NT2/D1 (cell line): Measurements from ENCODE around the gene HRH3.

Experiments used
- SUZ12 ChIP-seq: IDR thresholded peaks from 2 replicates; pipeline ENCODE4 v1.6.1; 2011; ENCODE audit not compliant: insufficient read length, insufficient read depth; ENCODE audit errors: extremely low read depth
- YY1 ChIP-seq: IDR thresholded peaks from 2 replicates; pipeline ENCODE4 v1.6.1; 2011; ENCODE audit not compliant: insufficient read length, insufficient read depth
- ZNF274 ChIP-seq: IDR thresholded peaks from 2 replicates; pipeline ENCODE4 v1.6.1; 2011; ENCODE audit warnings: mild to moderate bottlenecking, low read depth, low read length

DNA sequence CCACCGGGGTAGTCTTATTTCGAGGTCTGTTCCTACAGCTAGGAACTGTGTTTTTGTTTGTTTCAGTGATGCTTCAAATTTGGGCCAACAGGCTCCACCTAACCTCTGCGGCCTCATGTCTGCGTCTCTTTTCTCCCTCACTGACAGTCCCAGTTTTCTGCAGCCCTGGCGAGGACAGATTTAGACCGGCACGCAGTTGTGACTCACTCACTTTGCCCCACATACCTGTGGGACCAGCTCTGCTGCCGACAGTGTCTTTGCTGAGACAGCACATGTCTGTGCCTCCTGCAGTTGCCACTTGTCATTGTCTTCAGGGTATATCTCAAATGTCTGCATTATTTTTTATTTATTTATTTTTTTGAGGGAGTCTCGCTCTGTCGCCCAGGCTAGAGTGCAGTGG is 47.5 kb upstream of the HRH3 start:
- TF ChIP-seq YY1, result no peak
- TF ChIP-seq ZNF274, result no peak
- no peak for TF ChIP-seq SUZ12
